HepG2 (cell line): Measurements from ENCODE around the gene ACCS.

Experiments
- CTCF ChIP-seq: sonication (generic); formaldehyde crosslinking; IDR thresholded peaks from 2 replicates; pipeline ENCODE4 v1.5.0; 2020; ENCODE audit warnings: mild to moderate bottlenecking, missing genetic modification reagents, moderate library complexity
- POLR2A ChIP-seq, 2 experiments: IDR thresholded peaks; 2 replicates each; pipeline ENCODE4 v1.6.1; 2011; ENCODE audit warnings: low read depth in 2 of 2, low read length in 2 of 2, mild to moderate bottlenecking in 1 of 2, moderate library complexity in 1 of 2; ENCODE audit not compliant: insufficient read depth in 1 of 2
- SIN3A ChIP-seq: IDR thresholded peaks from 2 replicates; pipeline ENCODE4 v1.6.1; 2011; ENCODE audit warnings: low read depth, mild to moderate bottlenecking, control low read depth, low read length, borderline replicate concordance
- ZNF263 ChIP-seq: sonication (generic); formaldehyde crosslinking; IDR thresholded peaks from 2 replicates; pipeline ENCODE4 v1.4.0; 2020; ENCODE audit warnings: missing genetic modification reagents
- TF ChIP-seq, protein P1 (sequence below): sonication (generic); formaldehyde crosslinking; IDR thresholded peaks from 2 replicates; pipeline ENCODE4 v1.4.0; 2020; ENCODE audit warnings: missing genetic modification reagents, borderline replicate concordance
- TF ChIP-seq, protein P2 (sequence below): sonication (generic); formaldehyde crosslinking; IDR thresholded peaks from 2 replicates; pipeline ENCODE4 v1.4.0; 2020; ENCODE audit warnings: mild to moderate bottlenecking, missing genetic modification reagents

DNA sequence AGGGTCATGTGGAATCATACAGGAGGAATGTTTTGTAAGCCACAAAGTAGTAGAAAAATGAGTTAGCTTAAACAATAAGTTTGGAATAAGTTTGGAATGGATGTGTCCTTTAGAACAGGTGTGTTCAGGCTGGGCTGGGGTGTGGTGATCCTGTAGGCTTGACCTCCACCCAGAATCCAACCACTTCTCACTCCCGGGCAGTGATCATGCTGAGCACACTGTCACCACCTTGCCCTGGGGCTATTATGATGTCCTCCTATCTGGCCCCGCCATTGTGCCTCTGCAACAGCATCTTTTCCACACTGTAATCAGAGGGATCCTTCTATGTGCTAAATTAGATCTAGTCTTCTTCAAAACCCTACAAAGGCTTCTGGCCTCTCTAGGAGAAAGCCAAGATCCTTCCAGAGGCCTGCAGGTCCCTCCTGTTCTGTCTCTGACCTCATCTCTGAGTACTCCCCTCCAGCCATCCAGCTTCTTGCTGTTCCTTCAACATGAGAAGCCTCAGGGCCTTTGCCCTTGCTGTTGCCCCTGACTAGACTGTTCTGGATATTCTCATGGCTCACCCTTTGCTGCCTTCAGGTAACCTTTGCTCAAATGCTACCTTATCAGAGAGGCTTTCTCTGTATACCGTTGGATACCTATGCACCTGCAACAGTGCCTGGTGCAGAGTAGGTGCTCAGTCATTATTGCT, 37.1 kb upstream of the ACCS start:
- TF ChIP-seq, protein P1, sequence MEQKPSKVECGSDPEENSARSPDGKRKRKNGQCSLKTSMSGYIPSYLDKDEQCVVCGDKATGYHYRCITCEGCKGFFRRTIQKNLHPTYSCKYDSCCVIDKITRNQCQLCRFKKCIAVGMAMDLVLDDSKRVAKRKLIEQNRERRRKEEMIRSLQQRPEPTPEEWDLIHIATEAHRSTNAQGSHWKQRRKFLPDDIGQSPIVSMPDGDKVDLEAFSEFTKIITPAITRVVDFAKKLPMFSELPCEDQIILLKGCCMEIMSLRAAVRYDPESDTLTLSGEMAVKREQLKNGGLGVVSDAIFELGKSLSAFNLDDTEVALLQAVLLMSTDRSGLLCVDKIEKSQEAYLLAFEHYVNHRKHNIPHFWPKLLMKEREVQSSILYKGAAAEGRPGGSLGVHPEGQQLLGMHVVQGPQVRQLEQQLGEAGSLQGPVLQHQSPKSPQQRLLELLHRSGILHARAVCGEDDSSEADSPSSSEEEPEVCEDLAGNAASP: no peak
- TF ChIP-seq ZNF263 (no peak), CTCF (CRISPR knock-in tag) (no peak), SIN3A (no peak), POLR2A (IDR thresholded peaks at IDR 0.05; ENCODE audit: insufficient read depth in 1 of 2, low read depth in 2 of 2, low read length in 2 of 2) (no peak)
- TF ChIP-seq, protein P2, sequence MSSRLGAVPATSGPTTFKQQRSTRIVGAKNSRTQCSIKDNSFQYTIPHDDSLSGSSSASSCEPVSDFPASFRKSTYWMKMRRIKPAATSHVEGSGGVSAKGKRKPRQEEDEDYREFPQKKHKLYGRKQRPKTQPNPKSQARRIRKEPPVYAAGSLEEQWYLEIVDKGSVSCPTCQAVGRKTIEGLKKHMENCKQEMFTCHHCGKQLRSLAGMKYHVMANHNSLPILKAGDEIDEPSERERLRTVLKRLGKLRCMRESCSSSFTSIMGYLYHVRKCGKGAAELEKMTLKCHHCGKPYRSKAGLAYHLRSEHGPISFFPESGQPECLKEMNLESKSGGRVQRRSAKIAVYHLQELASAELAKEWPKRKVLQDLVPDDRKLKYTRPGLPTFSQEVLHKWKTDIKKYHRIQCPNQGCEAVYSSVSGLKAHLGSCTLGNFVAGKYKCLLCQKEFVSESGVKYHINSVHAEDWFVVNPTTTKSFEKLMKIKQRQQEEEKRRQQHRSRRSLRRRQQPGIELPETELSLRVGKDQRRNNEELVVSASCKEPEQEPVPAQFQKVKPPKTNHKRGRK (CRISPR knock-in tag): no peak
